HepG2 (cell line): ENCODE results near the gene ACSS3. TPM values are rescaled to one million over a fixed set of nuclear protein-coding genes. Genes with fewer than 3 reads are reported as not detected.

Source experiments
- ARID5B ChIP-seq: IDR thresholded peaks from 2 replicates; pipeline ENCODE4 v1.4.0; 2020; ENCODE audit warnings: mild to moderate bottlenecking, missing genetic modification reagents
- ELK4 ChIP-seq: sonication (generic); formaldehyde crosslinking; IDR thresholded peaks from 2 replicates; pipeline ENCODE4 v1.9.0; 2021; ENCODE audit warnings: missing genetic modification reagents, borderline replicate concordance
- EP300 ChIP-seq, 3 experiments: sonication (generic) in 1 of 3; formaldehyde crosslinking in 1 of 3; IDR thresholded peaks; 2 replicates each; pipeline versions ENCODE4 v1.5.1 to v1.6.1; 2011 to 2020; ENCODE audit warnings: low read depth in 2 of 3, low read length in 2 of 3, borderline replicate concordance in 1 of 3, improper control_type of control experiment in 1 of 3, mild to moderate bottlenecking in 1 of 3, missing genetic modification reagents in 1 of 3, moderate library complexity in 1 of 3
- KDM6A ChIP-seq: IDR thresholded peaks from 2 replicates; pipeline ENCODE4 v1.6.1; 2016; ENCODE audit warnings: low read depth
- NFIC ChIP-seq: IDR thresholded peaks from 2 replicates; pipeline ENCODE4 v1.6.1; 2012; ENCODE audit warnings: mild to moderate bottlenecking, low read length, inconsistent platforms
- NFYB ChIP-seq: sonication (generic); formaldehyde crosslinking; IDR thresholded peaks from 2 replicates; pipeline ENCODE4 v1.4.0; 2020; ENCODE audit warnings: missing genetic modification reagents
- NONO ChIP-seq, 2 experiments: fragments of 450-650 bp in 1 of 2; sonication (generic) in 1 of 2; formaldehyde crosslinking in 1 of 2; IDR thresholded peaks in 1 of 2; conservative IDR thresholded peaks in 1 of 2; 2 replicates each; pipeline versions ENCODE4 v1.6.1 to v1.8.0; 2017 to 2022; ENCODE audit warnings: mild to moderate bottlenecking in 1 of 2, missing genetic modification reagents in 1 of 2, moderate library complexity in 1 of 2
- RCOR2 ChIP-seq: IDR thresholded peaks from 2 replicates; pipeline ENCODE4 v1.6.1; 2016; ENCODE audit warnings: missing biosample characterization, missing genetic modification reagents
- REXO4 ChIP-seq: sonication (generic); formaldehyde crosslinking; IDR thresholded peaks from 2 replicates; pipeline ENCODE4 v1.8.0; 2022; ENCODE audit warnings: missing genetic modification reagents, mild to moderate bottlenecking, borderline replicate concordance
- TBX2 ChIP-seq: sonication (generic); formaldehyde crosslinking; IDR thresholded peaks from 2 replicates; pipeline ENCODE4 v1.5.0; 2020; ENCODE audit warnings: missing genetic modification reagents, mild to moderate bottlenecking, borderline replicate concordance
- TCF7 ChIP-seq: sonication (generic); IDR thresholded peaks from 2 replicates; pipeline ENCODE4 v1.6.1; 2016; ENCODE audit warnings: antibody characterized with exemption, low read depth
- ZBTB38 ChIP-seq: sonication (generic); formaldehyde crosslinking; IDR thresholded peaks from 2 replicates; pipeline ENCODE4 v1.5.1; 2020; ENCODE audit warnings: mild to moderate bottlenecking, missing genetic modification reagents
- ZBTB42 ChIP-seq: sonication (generic); formaldehyde crosslinking; IDR thresholded peaks from 2 replicates; pipeline ENCODE4 v1.5.0; 2020; ENCODE audit warnings: mild to moderate bottlenecking, missing genetic modification reagents
- ZNF101 ChIP-seq: sonication (generic); formaldehyde crosslinking; IDR thresholded peaks from 2 replicates; pipeline ENCODE4 v1.4.0; 2020; ENCODE audit warnings: mild to moderate bottlenecking, low read depth, missing genetic modification reagents, borderline replicate concordance
- ZNF3 ChIP-seq: IDR thresholded peaks from 2 replicates; pipeline ENCODE4 v1.7.0; 2017; ENCODE audit warnings: inconsistent platforms
- ZNF510 ChIP-seq: sonication (generic); formaldehyde crosslinking; IDR thresholded peaks from 2 replicates; pipeline ENCODE4 v1.4.0; 2020; ENCODE audit warnings: low read depth, mild to moderate bottlenecking, missing genetic modification reagents
- polyA plus RNA-seq, 8 experiments: library from polyadenylated mRNA; depleted of rRNA in 3 of 8; stranded (reverse) in 7 of 8; unstranded in 1 of 8; fragments of >200 nt; fragmentation: Illumina TruSeq in 4 of 8; extraction: Trizol in 4 of 8; gene quantifications; 2 replicates each; pipeline versions ENCODE4 v1.2.1 to v1.2.3, GENCODE V29; 2011 to 2016; ENCODE audit warnings: low read depth in 4 of 8, missing spikeins in 1 of 8, mixed read lengths in 1 of 8; ENCODE audit not compliant: insufficient read depth in 1 of 8
- total RNA-seq, 5 experiments: library from RNA; depleted of rRNA; stranded (reverse); fragments of >200 nt; fragmentation: Illumina TruSeq; extraction: Trizol; gene quantifications; 2 replicates each; pipeline ENCODE4 v1.2.3, GENCODE V29; 2016; ENCODE audit warnings: low read depth in 1 of 5
- TF ChIP-seq, protein P1 (sequence below): sonication (generic); formaldehyde crosslinking; conservative IDR thresholded peaks from 2 replicates; pipeline ENCODE4 v1.4.0; 2020; ENCODE audit warnings: missing genetic modification reagents
- TF ChIP-seq, protein P2 (sequence below): sonication (generic); formaldehyde crosslinking; IDR thresholded peaks from 2 replicates; pipeline ENCODE4 v1.4.0; 2020; ENCODE audit warnings: missing genetic modification reagents
- TF ChIP-seq, protein P3 (sequence below): sonication (generic); formaldehyde crosslinking; IDR thresholded peaks from 2 replicates; pipeline ENCODE4 v1.4.0; 2020; ENCODE audit warnings: mild to moderate bottlenecking, low read depth, missing genetic modification reagents

ACSS3 gene
- total and polyA plus RNA-seq, 2 of the 13 experiments (the other 11 are each of a cell fraction or from before 2014, with no cell fraction given) = 79.5 to 86.3 TPM

- TF ChIP-seq NONO (IDR thresholded peaks at IDR 0.05) (no peak), NONO (CRISPR knock-in tag; conservative IDR thresholded peaks at IDR 0.05) (no peak), ELK4 (CRISPR knock-in tag) (no peak), ZNF3 (no peak), TBX2 (CRISPR knock-in tag) (no peak), ZBTB42 (CRISPR knock-in tag) (no peak), ARID5B (CRISPR knock-in tag) (peak; percentile 87), NFIC (peak; percentile 75), RCOR2 (CRISPR knock-in tag) (no peak), EP300 (IDR thresholded peaks at IDR 0.05; ENCODE audit: low read depth in 2 of 2, low read length in 2 of 2) (peak in 1 of 2 experiments; percentile 56; a peak in 2 of 4 replicates), EP300 (CRISPR knock-in tag; IDR thresholded peaks at IDR 0.05; ENCODE audit: borderline replicate concordance) (no peak), REXO4 (CRISPR knock-in tag) (no peak), TCF7 (0 out of 2 replicates have a peak, but pooled peaks have one; percentile 43), ZNF510 (CRISPR knock-in tag) (0 out of 2 replicates have a peak, but pooled peaks have one; percentile 32), NFYB (0 out of 2 replicates have a peak, but pooled peaks have one; percentile 9), KDM6A (no peak), ZNF101 (CRISPR knock-in tag) (no peak), ZBTB38 (CRISPR knock-in tag) (no peak)
- TF ChIP-seq, protein P1, sequence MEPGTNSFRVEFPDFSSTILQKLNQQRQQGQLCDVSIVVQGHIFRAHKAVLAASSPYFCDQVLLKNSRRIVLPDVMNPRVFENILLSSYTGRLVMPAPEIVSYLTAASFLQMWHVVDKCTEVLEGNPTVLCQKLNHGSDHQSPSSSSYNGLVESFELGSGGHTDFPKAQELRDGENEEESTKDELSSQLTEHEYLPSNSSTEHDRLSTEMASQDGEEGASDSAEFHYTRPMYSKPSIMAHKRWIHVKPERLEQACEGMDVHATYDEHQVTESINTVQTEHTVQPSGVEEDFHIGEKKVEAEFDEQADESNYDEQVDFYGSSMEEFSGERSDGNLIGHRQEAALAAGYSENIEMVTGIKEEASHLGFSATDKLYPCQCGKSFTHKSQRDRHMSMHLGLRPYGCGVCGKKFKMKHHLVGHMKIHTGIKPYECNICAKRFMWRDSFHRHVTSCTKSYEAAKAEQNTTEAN (CRISPR knock-in tag) = no peak; the same call in 1 of the 2 replicates
- TF ChIP-seq, protein P2, sequence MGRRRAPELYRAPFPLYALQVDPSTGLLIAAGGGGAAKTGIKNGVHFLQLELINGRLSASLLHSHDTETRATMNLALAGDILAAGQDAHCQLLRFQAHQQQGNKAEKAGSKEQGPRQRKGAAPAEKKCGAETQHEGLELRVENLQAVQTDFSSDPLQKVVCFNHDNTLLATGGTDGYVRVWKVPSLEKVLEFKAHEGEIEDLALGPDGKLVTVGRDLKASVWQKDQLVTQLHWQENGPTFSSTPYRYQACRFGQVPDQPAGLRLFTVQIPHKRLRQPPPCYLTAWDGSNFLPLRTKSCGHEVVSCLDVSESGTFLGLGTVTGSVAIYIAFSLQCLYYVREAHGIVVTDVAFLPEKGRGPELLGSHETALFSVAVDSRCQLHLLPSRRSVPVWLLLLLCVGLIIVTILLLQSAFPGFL (CRISPR knock-in tag) = no peak
- TF ChIP-seq, protein P3, sequence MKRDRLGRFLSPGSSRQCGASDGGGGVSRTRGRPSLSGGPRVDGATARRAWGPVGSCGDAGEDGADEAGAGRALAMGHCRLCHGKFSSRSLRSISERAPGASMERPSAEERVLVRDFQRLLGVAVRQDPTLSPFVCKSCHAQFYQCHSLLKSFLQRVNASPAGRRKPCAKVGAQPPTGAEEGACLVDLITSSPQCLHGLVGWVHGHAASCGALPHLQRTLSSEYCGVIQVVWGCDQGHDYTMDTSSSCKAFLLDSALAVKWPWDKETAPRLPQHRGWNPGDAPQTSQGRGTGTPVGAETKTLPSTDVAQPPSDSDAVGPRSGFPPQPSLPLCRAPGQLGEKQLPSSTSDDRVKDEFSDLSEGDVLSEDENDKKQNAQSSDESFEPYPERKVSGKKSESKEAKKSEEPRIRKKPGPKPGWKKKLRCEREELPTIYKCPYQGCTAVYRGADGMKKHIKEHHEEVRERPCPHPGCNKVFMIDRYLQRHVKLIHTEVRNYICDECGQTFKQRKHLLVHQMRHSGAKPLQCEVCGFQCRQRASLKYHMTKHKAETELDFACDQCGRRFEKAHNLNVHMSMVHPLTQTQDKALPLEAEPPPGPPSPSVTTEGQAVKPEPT (CRISPR knock-in tag) = no peak
Observed at GRCh38 chr12:81078469-81079196, 754 bp downstream of the ACSS3 start (continued).
